Measurements from ENCODE around the gene OR6Q1. TPM values are rescaled to one million over a fixed set of nuclear protein-coding genes. Genes with fewer than 3 reads are reported as not detected.
"Not testable (repeated sequence)": the region's sequence is repeated elsewhere in the genome, so short reads cannot be mapped to it uniquely, and the experiment has no call there.

Gene OR6Q1
- total RNA-seq (not detected in 2 replicates), polyA plus RNA-seq (not detected in 2 replicates)

DNA sequence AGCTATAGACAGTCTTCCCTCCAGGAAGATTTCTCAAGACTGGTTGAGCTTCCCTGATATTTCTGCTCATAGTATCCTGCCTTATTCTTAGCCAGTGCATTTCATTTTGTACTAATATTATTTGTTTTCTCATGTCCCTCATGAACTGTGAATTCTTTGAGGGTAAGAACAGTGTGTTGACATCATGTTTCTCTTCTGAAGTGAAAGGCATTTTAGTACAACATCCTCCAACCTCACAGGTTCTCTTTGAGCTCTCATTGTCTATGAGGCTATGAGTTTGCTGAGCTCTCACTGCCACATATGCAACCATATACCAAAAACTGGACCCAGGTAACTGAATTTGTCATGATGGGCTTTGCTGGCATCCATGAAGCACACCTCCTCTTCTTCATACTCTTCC lies at the start of gene OR6Q1:
Gene OR6Q1 (plus strand): TSS at position 301 of the 400 bp plus-strand sequence. CDS start 0 bp downstream, at position 301.
- TF ChIP-seq CTCF (IDR thresholded peaks at IDR 0.05; ENCODE audit: low read depth, low read length), result no peak
- H3K4me1 ChIP-seq (ENCODE audit: low read depth), result no peaks in the 10 kb centered on the region
- H3K27me3 ChIP-seq, result no peaks in the 10 kb centered on the region
- H3K4me3 ChIP-seq, result no peak within 1 kb of the TSS
- H3K36me3 ChIP-seq, result no peaks in the 10 kb centered on the region
- H3K9me3 ChIP-seq (ENCODE audit: low read depth), result no peaks in the 10 kb centered on the region
- H3K27ac ChIP-seq, result no peak within 1 kb of the TSS
- no peak for DNase-seq (ENCODE audit: low read depth in 1 of 2, low spot score in 1 of 2)

DNA sequence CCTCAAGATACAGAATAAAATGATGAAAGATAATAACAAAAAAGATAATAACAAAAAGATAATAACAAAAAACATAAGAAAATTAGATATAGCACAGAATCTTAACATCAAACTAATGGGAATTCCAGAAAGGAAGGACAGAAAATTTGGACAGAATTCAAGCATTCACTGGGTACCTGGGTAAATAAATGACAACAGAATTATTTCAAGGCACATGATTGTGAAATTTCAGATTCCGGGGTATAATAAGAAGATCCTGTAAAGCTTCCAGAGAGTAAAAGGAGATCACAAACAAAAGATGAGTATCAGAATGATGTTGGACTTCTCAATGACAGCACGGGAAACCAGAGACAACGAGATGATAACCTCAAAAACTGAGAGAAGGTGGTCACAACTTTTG lies 49.2 kb upstream of the OR6Q1 start:
- Histone ChIP-seq H3K4me3 (no peak overlapping the region), H3K9me3 (ENCODE audit: low read depth) (no peaks in the 10 kb centered on the region), H3K27ac (no peak overlapping the region), H3K36me3 (no peaks in the 10 kb centered on the region), H3K4me1 (ENCODE audit: low read depth) (no peaks in the 10 kb centered on the region), H3K27me3 (no peaks in the 10 kb centered on the region)
- no peak for TF ChIP-seq CTCF (IDR thresholded peaks at IDR 0.05; ENCODE audit: low read depth, low read length)
- no peak for DNase-seq (ENCODE audit: low read depth in 1 of 2, low spot score in 1 of 2)

- no peak for TF ChIP-seq CTCF (IDR thresholded peaks at IDR 0.05; ENCODE audit: low read depth, low read length)
- Histone ChIP-seq H3K36me3 (no peaks in the 10 kb centered on the region), H3K4me3 (no peak overlapping the region), H3K9me3 (ENCODE audit: low read depth) (no peaks in the 10 kb centered on the region), H3K27ac (no peak overlapping the region), H3K27me3 (no peaks in the 10 kb centered on the region), H3K4me1 (ENCODE audit: low read depth) (no peaks in the 10 kb centered on the region)
- DNase-seq (ENCODE audit: low read depth in 1 of 2, low spot score in 1 of 2), result no peak
Observed at GRCh38 chr11:57982776-57983175, 48.0 kb upstream of the OR6Q1 start.

DNA sequence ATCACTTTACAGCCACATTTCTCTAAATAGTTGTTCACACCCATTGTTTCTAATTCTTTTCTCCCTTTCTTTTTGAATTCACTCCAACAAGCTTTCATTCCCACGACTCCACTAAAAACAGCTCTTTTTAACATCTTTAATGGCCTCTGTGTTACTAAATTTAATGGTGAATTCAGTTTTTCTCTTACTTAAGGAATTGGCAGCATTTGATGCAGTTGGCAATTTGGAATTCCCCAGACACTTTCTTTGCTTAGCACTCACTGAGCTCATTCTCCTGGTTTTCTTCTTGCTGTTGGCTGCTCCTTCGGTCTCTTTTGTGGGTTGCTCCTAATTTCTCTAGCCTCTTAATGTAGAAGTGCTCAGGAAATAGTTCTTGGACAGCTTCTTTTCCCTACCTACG lies 47.6 kb upstream of the OR6Q1 start:
- no peak for DNase-seq (ENCODE audit: low read depth in 1 of 2, low spot score in 1 of 2)
- Histone ChIP-seq H3K27me3 (no peaks in the 10 kb centered on the region), H3K27ac (no peak overlapping the region), H3K4me3 (no peak overlapping the region), H3K36me3 (no peaks in the 10 kb centered on the region), H3K4me1 (ENCODE audit: low read depth) (no peaks in the 10 kb centered on the region), H3K9me3 (ENCODE audit: low read depth) (no peaks in the 10 kb centered on the region)
- TF ChIP-seq CTCF (IDR thresholded peaks at IDR 0.05; ENCODE audit: low read depth, low read length), result no peak

- not testable (repeated sequence) for DNase-seq (ENCODE audit: low read depth in 1 of 2, low spot score in 1 of 2); H3K9me3 ChIP-seq (ENCODE audit: low read depth); H3K27me3 ChIP-seq; H3K36me3 ChIP-seq; H3K27ac ChIP-seq; H3K4me1 ChIP-seq (ENCODE audit: low read depth); H3K4me3 ChIP-seq
Observed at GRCh38 chr11:57999523-57999922, 31.2 kb upstream of the OR6Q1 start.

- H3K4me1 ChIP-seq (ENCODE audit: low read depth); DNase-seq (ENCODE audit: low read depth in 1 of 2, low spot score in 1 of 2); H3K4me3 ChIP-seq; H3K27ac ChIP-seq; H3K36me3 ChIP-seq; H3K9me3 ChIP-seq (ENCODE audit: low read depth); H3K27me3 ChIP-seq: not testable (repeated sequence)
Observed at GRCh38 chr11:58000021-58000420, 30.7 kb upstream of the OR6Q1 start.

GRCh38 chr11:58000699-58001098 lies 30.1 kb upstream of the OR6Q1 start:
- Histone ChIP-seq H3K27me3 (no peaks in the 10 kb centered on the region), H3K4me1 (ENCODE audit: low read depth) (no peaks in the 10 kb centered on the region), H3K9me3 (ENCODE audit: low read depth) (no peaks in the 10 kb centered on the region), H3K27ac (no peak overlapping the region), H3K36me3 (no peaks in the 10 kb centered on the region), H3K4me3 (no peak overlapping the region)
- no peak for DNase-seq (ENCODE audit: low read depth in 1 of 2, low spot score in 1 of 2)
- no peak for TF ChIP-seq CTCF (IDR thresholded peaks at IDR 0.05; ENCODE audit: low read depth, low read length)

Measured in cardiac muscle cell (in vitro differentiated cells and primary cell).